NCI-H2171 treated with DMSO at 0.1 percent for 48 hours (cell line): ENCODE measurements around the gene TECTA.
"Not testable (repeated sequence)": the region's sequence is repeated elsewhere in the genome, so short reads cannot be mapped to it uniquely, and the experiment has no call there.

ENCODE experiments used
- DNase-seq: peaks from one replicate; lab custom pipeline; 2025; lab: John Stamatoyannopoulos, UW

Gene TECTA

DNA sequence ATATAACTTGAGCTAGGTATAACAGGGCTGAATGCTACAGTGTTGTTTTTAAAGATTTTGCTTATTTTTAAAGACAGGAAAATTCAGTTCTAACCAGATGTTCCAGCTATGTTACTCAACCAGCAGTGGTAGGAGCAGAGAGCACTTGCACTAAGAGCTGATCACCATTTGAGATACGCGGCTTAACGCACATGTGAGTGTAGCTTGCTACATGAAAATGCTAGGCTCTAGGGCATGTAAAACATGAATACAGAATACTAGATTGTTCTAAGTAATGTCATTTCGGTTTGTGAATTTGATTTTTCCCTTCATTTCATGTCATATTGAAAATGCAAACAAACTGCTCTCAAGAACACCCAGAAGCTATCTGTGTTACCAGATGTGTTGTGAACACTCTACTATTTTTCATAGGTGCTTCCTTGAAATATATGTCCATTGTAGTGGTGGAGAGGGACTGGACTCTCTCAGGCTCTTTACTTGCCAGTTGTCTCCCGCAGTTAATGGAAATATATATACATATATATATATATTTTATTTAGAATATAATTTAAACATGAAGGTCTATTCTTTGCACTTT lies 10.8 kb upstream of the TECTA start:
- no peak for DNase-seq

DNA sequence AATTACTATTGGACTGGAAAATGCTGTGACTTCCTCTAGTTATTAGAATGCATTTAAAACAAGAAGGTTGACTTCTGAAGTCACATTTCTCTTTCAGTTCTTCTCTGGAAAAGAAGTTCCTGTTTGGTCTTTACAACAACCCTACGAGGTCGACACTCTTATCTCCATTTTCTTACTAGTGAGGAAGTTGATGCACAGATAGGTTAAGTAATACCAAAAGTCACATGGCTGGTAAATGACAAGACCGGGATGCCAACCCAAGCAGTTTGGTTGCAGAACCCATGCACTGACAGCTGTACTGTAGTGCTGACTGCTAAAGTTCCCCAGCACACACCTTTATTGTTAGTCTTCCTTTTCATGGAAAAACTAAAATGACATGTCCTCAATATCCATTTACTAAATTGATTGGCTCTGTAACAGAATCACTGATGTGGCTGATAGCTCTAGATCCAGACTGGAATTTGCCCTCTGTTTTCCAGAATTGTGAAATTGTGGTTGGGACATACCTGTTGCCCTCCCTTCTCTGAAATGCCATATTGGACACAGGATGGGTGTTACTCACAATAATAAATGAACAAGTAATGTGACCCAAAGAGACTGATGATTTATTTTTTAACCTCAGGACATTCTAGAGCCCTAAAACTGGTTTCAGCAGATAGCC lies 9.4 kb upstream of the TECTA start:
- DNase-seq = no peak

DNA sequence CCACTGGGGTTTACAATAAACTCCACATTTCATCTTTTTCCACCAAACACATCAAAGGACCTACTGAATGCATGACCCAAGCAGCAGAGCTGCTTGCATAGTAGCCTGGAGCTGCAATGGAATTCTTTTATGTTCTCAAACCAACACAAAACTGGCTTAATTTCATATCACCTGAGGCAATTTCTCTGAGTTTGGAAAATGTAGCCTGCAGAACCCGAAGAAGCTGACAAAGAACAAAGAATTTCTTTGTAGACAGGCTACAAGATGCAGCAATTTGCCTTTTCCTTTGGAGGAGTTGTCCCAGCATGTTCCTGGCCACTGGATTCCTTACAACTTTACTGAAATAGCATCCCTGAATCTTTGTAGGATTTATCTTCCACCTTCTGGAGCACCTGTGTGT lies 5.5 kb upstream of the TECTA start:
- DNase-seq = no peak

DNA sequence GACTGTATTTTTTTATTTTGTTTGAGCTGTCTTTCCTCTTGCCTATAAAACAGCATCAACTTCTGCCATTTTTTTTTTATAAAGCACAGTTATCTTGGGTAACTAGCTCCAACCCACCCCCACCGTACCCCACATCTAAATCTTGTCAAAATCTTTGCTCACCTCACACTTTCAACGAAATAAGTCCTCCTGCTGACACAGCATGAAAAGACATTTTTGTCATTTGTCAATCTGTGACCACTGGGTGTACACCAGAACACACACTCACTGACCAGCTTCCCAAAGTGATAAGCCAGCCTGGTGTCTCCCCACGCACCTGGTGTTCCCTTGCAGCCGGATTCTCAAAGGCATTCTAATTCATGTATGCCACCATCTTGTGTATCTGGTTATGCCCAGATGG lies 1.7 kb upstream of the TECTA start:
- DNase-seq = no peak

DNA sequence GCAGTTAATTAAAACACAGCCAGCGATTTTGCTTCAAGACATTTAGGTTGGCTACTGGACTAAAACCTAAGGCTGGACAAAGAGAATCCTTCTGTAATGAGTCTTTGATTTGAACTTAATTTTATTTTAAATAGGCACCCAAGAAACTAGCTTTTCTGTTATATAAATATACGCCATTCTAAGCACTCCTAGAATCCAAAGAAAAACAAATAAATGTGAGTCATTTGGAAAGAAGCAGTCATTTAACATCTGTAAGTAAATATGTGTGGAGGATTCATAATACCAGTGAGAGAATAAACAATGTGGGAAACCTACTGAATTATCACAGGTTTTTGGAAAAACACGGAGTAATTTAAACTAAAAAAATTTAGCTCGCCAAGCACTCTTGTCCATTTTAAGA lies 1.2 kb upstream of the TECTA start:
- DNase-seq = no peak

DNA sequence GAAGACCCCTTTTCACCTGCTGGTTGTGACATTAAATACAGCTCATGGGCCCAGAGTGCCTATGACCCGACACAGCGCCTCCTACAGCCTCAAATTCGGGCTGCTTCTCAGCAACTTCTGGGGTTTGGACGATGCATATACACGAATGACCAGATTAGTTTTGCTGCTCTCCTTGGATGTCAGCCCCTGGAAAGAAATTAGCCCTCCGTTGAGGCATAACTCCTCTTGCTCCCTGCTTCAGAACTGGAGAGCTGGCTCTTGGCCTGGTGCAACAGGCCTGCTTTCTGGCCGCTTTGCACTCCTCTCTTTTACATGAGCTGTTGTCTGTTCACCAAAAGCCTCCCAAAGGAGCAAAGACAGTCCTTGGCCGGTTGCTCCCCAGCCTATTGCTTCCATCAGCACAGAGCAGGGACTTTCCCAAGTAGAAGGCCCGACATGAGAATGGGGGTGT lies 3.3 kb downstream of the TECTA start:
- no peak for DNase-seq

DNA sequence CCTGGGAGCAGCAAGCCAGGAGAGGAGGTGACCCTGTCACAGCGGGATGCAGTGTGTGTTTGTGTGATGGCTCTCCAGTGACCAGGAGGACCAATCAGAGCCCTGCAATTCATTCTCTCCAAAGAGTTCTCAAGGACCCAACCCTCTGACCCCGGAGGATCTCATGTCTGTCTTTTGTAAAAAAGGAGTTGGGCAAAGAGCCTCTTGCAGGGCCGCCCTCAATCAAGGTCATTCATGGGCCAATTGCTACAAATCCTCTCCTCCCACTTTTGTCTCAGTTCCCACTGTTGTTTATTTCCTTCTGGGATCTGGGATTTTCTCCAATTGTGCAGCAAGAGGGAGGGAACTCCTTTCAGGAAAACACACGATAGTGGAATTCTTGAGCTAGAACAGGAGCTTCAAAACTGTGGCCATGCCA lies 4.0 kb downstream of the TECTA start:
- DNase-seq = no peak

DNA sequence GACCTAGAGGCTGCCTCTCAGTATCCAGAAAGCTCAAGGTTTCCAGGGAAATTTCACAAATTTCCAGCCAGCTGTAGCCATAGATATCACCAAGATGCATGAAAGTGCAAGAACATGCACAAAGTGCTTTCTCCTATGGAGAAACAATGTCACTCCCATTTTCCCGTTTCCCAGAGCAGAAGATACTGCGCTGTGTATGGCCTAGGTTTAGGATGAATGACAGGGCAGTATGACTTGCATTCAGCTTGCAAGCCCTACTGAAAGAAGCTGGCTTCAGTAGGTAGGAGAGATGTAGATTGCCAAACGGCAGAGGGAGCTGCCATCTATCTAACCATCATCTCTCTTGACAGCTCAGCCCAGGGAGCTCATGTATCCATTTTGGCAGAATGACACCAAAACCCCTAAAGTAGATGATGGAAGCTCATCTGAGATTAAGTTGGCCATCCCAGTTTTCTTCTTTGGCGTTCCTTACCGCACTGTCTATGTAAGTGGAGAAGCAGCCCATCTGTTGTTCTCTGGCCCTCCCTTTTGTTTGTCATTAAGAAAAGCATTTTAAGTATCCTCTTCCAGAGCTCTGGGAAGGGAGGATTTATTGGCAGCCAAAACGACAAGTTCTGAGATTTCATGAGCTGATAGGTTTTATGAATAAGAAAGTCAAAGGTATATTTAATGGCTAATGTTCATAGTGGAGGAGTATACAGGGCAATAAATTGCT lies 4.6 kb downstream of the TECTA start:
- DNase-seq = peak; percentile 61

DNA sequence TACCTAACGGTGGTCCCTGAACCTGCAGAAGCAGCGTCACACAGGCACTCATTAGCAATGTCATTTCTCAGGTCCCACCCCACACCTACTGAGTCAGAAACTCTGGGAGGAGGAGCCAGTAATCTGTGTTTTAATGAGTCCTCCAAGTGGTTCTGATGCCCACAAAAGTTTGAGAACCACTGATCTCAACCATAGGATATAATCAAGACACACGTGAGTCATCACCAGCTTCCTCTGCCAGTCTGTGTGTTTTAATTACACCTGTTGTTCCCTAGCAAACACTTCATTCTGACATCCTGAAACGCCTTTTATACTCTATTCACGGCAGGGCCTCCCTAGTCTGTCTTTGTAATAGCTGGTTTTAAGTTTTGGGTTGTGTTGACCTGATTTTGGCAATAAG lies 5.8 kb downstream of the TECTA start:
- no peak for DNase-seq

DNA sequence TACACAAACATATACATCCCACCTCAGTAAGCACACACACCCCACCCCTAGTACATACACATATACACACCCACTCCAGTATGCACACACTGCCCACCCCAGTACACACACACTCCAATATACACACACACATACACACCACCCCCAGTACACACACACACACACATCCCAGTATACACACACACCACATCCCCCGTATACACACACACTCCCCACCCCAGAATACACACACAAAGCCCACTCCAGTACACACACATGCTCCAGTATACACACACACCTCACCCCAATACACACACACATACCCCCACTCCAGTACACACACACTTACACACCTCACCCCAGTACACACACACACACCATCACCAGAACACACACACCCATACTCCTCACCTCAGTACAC lies 7.4 kb downstream of the TECTA start:
- DNase-seq = no peak

DNA sequence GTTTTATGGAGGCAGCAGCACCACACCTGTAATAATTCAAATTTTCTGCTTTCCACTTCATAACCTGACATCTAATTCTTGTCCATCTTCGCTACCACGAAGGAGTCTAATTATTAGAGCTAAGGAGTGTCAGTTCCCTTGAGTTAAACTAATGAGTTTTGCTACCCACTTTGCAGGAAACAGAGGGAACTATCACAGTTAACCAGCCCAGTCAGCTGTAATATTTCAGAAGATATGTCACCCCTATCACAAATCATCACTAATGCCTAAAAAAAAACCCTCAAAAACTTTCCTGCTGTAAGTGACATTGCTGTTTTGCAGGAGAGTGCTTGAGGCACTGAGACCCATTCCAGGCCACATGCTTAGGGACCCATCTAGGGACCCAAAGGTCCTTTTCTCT lies 8.4 kb downstream of the TECTA start:
- DNase-seq = no peak

DNA sequence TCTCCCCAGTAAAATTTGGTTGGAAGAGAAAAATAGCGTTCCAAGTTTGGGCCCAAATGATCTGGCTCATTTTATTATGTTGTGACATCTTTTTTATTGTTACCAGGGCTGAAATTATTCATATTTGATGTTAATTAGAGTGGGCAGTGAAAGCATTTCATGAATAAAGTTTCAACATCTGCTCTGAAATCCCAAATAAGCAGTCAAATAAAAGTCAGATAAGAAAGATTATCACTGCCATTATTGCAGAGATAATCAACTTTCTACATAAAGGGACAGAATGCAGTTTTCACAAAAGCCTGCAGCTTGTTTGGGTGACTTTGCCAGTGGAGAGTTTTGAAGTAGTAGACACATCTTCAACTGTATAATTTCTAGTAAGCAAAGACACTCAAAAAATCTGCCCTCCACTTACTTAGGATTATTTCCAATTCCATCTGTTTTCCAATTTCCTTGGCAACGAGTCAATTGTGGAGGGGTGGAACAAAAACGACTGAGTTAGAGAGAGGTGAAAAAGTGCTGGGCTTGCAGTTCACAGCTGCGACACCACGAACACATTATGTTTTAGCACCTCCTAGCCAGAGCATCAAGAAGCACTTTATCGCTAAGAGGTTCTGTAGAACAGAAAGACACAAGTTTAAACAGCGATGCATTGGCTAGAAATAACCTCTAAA lies 9.0 kb downstream of the TECTA start:
- no peak for DNase-seq

DNA sequence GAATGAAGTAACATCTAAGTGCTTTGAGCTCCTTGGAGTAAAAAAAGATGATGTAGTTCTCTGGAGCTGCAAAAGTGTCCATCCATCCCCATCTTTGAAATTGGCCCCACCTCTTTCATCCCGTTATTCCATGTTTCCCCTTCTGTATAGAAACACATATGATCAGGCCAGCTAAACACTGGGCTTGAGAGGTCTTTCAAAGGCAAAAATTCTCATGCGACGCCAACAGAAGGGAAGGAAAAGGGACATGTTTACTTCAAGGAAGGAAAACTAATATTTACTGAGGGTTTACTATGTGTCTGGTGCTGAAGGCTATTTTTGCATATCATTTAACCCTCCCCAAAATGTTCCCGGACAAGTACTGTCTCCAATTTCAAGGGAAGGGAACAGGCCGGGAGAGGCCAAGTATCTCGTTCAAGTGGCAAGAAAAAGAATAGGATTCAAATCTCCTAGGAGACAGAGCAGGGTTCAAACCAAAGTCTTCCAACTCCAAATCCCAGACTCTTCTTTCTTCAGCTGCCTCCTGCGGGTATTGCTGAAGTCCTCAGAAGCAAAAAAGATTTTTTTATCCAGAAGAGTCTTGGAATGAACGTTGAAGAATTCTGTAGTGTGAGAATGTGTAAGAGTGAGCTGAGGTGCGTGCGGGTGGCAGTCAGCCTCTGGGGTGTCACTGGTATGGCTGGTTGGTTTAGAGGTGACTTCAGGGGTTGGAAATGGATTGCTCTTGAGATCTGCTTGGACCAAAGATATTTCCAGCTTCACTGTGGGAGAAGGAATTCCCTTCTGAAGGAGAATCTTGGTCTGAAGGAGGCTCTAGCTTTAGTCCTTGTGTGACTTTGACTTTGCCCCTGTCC lies 10.1 kb downstream of the TECTA start:
- DNase-seq = no peak

DNA sequence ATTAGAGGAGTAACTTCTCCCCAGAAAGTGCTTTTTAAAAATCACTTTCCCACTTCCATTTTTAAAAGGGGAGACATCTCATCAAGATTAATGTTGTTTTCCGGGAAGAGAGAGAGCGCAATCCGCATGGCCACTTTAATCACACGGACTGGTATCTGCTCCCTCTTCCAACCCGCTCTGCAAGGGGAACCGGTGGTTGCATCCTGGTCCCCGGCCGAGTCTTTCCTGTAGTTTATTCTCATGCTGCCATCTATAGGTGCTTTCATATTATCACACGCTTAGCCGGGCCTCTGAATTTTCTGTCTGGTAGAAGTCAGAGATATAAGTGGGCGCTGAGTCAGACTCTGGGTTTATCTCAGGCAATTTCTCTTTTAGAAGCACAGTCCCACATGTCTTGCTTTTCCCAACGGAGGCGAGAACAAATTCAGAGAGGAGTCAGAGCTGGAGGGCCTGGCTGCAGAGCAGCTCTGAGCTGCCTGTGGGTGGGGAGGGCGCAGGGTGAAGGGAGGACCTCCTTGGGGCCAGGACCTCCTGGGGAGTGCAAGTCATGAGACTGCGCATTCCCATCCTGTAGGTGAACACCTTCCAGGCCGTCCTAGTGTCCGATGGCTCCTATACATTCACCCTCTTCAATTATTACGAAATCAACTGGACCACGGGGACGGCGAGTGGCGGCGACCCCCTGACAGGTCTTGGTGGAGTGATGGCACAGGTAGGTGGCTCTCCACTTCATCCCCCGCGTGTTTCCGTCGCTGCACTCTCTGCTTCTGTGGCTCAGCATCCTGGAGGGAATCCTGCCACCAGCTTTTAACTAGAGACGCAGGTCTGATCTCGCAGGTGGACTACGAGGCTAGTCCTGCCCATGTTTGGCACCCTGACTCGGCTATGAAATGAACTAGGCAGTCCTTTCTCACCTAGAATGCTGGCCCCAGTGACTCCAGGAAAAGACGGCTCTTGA lies 11.7 kb downstream of the TECTA start:
- DNase-seq = peak; percentile 33

DNA sequence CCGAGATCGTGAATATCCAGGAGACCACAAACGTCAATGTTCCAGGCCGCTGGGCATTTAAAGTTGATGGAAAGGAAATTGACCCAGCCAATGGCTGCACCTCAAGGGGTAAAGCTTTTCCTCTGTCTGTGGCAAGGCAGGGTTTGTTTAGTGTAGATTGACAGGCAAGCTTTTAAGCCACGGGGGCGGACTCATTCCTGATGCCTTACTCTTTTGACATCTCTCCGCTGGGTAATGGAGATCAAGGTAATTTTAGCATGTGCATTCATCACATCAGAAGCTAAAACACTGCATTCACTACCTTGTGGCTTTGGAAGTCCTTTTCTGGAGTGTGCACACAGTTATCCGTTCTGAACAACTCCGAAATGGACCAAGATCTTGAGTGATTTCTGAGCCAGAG lies 12.6 kb downstream of the TECTA start:
- no peak for DNase-seq

DNA sequence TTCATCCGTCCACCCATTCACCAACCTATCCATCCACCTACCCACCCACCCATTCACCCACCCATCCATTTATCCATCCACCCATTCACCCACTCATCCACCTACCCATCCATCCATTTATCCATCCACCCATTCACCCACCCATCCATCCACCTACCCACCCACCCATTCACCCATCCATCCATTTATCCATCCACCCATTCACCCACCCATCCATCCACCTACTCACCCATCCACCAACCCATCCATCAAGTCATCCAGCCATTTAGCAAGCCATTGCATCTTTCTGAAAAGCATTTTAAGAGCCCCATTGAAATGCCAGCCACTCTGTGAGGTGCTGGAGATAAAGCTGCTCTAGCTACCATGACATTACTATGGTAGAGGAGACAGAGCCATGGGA lies 14.0 kb downstream of the TECTA start:
- not testable (repeated sequence) for DNase-seq

DNA sequence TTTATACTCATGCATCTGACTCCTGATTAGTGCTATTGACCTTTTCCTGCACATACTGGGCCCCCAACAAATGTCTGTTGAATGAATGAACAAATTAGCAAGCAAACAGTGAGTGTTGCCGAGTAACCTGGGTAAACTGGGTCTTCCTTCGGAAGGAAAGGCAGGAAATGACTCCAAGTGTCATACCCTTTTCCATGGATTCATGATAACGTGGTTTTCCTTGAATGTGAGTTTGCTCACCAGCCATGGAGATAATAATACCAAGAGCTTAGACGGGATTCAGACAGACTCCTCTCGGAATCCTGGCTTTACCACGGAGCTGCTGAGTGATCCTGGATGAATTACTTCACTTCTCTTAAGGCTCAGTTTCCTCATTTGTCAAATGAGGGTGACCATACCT lies 16.7 kb downstream of the TECTA start:
- no peak for DNase-seq

DNA sequence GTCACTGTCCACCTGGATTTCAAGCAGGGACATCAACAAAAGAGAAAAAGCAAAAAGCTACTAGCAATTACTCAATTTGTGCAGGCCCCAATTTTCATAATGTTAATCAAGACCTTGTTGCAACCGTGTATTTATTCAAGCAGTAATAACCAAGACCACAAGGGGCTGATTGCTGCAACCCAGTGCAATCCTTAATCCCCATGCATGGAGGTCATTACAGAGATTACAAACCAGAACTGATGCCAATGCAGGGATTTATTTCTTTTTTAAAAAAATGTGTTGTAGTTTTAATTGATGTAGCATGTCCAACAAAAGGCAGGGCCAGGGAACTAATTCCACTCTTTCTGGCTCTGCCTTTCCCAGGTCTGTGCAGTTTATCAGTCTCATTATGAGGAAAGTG lies 18.4 kb downstream of the TECTA start:
- no peak for DNase-seq

DNA sequence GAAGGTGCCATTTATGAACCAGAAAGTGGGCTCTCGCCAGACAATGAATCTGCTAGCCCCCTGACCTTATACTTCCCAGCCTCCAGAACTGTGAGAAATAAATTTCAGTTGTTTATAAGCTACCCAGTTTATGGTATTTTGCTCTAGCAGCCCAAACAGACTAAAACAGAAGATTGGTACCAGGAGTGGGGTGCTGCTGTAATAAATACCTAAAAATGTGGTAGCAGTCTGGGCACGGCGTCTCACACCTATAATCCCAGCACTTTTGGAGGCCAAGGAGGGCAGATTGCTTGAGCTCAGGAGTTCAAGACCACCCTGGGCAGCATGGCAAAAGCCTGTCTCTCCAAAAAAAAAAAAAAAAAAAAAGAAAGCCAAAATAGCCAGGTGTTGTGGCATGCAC lies 21.3 kb downstream of the TECTA start:
- no peak for DNase-seq

DNA sequence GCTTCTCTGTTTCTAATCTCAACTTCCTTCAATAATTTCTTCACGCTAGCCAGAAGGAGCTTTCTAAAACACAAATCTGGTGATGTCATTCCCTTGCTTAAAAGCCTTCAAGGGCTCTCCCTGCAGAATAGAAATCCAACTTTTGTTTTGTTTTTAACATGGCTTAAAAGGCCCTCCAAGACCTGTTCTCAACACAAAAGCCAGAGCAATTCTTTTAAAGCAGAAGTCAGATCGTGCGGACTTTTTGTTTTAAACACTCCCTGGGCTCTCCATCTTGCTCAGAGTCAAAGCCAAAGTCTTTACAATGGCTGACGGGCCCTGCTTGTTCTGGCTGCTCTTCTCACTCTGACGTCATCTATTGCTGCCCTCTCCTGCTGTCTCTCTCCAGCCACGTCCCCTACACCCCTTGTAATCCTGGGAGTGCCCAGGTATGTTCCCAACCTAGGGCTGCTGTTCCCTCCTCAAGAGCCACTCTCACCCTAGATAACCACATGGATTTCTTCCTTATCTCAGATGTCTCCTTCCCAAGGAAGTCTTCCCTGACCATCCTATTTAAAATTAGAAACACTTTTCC lies 22.5 kb downstream of the TECTA start:
- DNase-seq = no peak

DNA sequence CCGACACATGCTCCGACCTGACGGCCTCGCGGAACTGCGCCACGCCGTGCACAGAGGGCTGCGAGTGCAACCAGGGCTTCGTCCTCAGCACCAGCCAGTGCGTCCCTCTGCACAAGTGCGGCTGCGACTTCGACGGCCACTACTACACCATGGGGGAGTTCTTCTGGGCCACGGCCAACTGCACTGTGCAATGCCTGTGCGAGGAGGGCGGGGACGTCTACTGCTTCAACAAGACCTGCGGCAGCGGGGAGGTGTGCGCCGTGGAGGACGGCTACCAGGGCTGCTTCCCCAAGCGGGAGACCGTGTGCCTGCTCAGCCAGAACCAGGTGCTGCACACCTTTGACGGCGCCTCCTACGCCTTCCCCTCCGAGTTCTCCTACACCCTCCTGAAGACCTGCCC lies 26.8 kb downstream of the TECTA start:
- no peak for DNase-seq
